ENCODE measurements around the gene PELO.

DNA sequence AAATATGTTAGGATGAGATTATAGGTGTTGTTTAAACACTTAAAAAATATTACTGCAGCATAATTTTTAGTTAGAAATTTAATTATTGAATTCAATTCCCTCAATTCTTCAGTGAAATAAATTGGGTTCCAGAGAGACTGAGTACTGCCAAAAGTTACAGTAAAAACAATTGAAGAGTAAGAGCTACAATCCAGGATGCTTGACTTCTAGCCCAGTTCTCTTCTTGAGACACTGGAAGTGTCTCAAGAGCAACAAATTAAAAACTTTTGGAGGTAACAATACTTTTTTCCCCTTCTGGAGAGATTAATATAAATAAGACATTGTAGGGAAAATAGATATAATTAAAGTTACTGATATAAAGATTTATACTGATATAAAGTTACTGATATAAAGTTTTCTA lies 8.3 kb downstream of the PELO start:
- TF ChIP-seq POLR2A (IDR thresholded peaks at IDR 0.05; ENCODE audit: low read depth, low read length) (no peak), POLR2AphosphoS5 (IDR thresholded peaks at IDR 0.05; ENCODE audit: insufficient read depth, low read depth, low read length) (no peak), EZH2 (IDR thresholded peaks at IDR 0.05; ENCODE audit: borderline replicate concordance, low read depth, low read length, severe bottlenecking) (no peak), GATA2 (IDR thresholded peaks at IDR 0.05; ENCODE audit: insufficient read depth, insufficient read length, low read depth, low read length) (no peak)
- TF ChIP-seq, protein P1, sequence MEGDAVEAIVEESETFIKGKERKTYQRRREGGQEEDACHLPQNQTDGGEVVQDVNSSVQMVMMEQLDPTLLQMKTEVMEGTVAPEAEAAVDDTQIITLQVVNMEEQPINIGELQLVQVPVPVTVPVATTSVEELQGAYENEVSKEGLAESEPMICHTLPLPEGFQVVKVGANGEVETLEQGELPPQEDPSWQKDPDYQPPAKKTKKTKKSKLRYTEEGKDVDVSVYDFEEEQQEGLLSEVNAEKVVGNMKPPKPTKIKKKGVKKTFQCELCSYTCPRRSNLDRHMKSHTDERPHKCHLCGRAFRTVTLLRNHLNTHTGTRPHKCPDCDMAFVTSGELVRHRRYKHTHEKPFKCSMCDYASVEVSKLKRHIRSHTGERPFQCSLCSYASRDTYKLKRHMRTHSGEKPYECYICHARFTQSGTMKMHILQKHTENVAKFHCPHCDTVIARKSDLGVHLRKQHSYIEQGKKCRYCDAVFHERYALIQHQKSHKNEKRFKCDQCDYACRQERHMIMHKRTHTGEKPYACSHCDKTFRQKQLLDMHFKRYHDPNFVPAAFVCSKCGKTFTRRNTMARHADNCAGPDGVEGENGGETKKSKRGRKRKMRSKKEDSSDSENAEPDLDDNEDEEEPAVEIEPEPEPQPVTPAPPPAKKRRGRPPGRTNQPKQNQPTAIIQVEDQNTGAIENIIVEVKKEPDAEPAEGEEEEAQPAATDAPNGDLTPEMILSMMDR (IDR thresholded peaks at IDR 0.05; ENCODE audit: extremely low read depth in 1 of 2, insufficient read depth in 1 of 2, low read depth in 1 of 2, low read length in 2 of 2): no peak
- TF ChIP-seq, protein P2, sequence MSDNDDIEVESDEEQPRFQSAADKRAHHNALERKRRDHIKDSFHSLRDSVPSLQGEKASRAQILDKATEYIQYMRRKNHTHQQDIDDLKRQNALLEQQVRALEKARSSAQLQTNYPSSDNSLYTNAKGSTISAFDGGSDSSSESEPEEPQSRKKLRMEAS (IDR thresholded peaks at IDR 0.05; ENCODE audit: insufficient read depth, insufficient read length): no peak

Data from endothelial cell of umbilical vein (primary cell).